GM12865 (cell line): Measurements from ENCODE around the gene DAPK1.

ENCODE experiments used
- DNase-seq: peaks from one replicate; pipeline ENCODE4 v3.0.0; 2010; ENCODE audit warnings: low read depth
- H3K4me3 ChIP-seq: 2 replicates; pipeline ENCODE4 v1.5.1; 2011; ENCODE audit warnings: mild to moderate bottlenecking, low read depth, low read length, control low read depth
- CTCF ChIP-seq: IDR thresholded peaks from 2 replicates; pipeline ENCODE4 v1.5.1; 2011; ENCODE audit warnings: low read length, control low read depth, low read depth, inconsistent platforms; ENCODE audit not compliant: insufficient read depth; ENCODE audit errors: missing control alignments

The DAPK1 gene

GRCh38 chr9:87587356-87587745 is 89.7 kb downstream of the DAPK1 start:
- DNase-seq, result no peak
- no peak overlapping the region for H3K4me3 ChIP-seq
- TF ChIP-seq CTCF, result no peak

- H3K4me3 ChIP-seq, result no peak overlapping the region
- DNase-seq, result no peak
- no peak for TF ChIP-seq CTCF
Observed at GRCh38 chr9:87587864-87588263, 90.2 kb downstream of the DAPK1 start.

- no peak overlapping the region for H3K4me3 ChIP-seq
- no peak for TF ChIP-seq CTCF
- DNase-seq, result no peak
Observed at GRCh38 chr9:87588339-87588738, 90.7 kb downstream of the DAPK1 start.

- peak; percentile 28 for DNase-seq
- H3K4me3 ChIP-seq, result no peak overlapping the region
- TF ChIP-seq CTCF, result no peak
Observed at GRCh38 chr9:87590996-87591395, 93.3 kb downstream of the DAPK1 start.

- no peak overlapping the region for H3K4me3 ChIP-seq
- no peak for DNase-seq
- TF ChIP-seq CTCF, result no peak
Observed at GRCh38 chr9:87592554-87593358, 95.1 kb downstream of the DAPK1 start.

GRCh38 chr9:87593359-87593980 is 95.8 kb downstream of the DAPK1 start:
- TF ChIP-seq CTCF, result no peak
- no peak for DNase-seq
- no peak overlapping the region for H3K4me3 ChIP-seq
